GM12874 (cell line): ENCODE results near the gene ARHGAP26.

Experiments
- CTCF ChIP-seq: IDR thresholded peaks from 2 replicates; pipeline ENCODE4 v1.5.1; 2011; ENCODE audit warnings: low read depth, mild to moderate bottlenecking, control low read depth, low read length, moderate library complexity; ENCODE audit not compliant: insufficient read depth

The ARHGAP26 gene

DNA sequence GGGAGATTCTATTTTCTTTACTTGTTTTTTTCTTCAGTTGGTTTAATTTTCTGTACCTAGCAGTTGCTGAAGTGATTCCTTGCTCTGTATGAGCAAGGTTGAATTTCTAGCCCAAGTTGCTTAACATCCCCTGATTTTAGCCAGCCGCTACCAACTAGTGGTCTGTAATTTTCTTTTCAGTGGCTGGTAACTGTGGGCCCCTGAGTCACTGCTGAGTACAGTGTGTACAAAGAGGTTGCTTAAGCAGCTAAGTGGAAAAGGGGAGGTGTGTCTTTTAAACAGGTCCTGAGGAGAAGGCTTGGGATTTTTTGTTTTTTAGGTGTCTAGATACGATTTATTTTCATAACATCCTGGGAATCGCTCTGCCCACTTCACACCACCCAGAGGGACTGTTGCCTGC, 378.6 kb downstream of the ARHGAP26 start:
- TF ChIP-seq CTCF = no peak

GRCh38 chr5:143149759-143150158, 379.6 kb downstream of the ARHGAP26 start:
- no peak for TF ChIP-seq CTCF

- TF ChIP-seq CTCF = no peak
These were observed 381.0 kb downstream of the ARHGAP26 start for GRCh38 chr5:143151056-143151700.

DNA sequence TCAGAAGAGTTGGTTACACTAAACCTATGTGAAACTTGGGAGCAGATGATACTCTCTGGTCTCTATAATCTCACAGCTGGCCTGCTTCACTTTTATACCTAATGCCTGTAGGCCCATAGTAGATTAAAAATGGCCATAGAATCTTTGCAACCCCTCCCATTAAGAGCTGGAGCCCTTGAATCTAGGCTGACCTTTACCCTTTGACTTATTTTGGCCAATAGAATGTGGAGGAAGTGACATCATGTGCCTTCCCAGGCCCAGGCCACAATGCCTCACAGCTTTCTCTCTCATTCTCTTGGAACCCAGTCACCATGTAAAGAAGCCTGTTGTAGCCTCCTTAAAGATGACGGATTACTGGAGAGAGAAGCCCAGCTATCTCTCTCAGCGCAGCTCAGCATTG, 382.3 kb downstream of the ARHGAP26 start:
- no peak for TF ChIP-seq CTCF

GRCh38 chr5:143153332-143154119, 383.3 kb downstream of the ARHGAP26 start:
- TF ChIP-seq CTCF = no peak

DNA sequence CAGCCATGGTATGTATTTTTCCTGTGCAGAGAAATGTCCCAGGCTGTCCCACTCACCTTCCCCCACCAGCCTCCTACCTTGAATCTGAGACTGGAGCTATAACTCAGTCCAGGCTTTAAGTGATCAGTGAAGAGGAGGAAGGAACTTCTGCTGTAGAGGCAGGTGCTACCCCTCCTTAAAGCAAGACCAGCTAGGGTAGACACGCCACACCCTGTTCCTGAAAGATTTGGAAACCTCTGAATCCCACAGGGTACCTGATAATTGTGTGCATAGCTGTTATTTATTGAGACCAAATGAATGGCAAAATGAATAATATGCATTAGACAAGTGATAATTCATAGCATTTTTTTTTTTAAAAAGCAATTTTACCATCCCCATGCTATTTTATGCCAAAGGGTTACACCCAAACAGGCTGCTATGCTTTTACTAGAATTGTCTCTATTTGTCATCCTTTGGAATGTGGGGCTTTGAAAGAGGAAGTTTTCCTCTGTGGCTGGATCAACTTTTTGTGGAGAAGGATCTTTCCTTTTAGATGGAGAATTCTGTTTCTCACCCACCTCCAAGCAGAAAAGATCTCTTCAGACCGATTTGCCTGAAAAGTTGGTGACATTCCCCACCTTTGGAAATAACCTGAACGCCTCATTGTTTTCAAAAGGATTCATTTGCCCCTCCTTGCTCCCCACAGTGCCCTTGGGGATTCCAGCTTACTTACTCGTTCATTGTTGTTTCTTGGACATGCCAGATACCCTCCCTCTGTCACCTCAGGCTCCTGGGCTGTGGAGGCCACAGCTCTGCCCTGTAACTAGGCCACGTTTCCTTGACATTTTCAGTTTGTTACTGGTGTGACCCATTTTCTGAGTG, 384.6 kb downstream of the ARHGAP26 start:
- TF ChIP-seq CTCF = no peak

DNA sequence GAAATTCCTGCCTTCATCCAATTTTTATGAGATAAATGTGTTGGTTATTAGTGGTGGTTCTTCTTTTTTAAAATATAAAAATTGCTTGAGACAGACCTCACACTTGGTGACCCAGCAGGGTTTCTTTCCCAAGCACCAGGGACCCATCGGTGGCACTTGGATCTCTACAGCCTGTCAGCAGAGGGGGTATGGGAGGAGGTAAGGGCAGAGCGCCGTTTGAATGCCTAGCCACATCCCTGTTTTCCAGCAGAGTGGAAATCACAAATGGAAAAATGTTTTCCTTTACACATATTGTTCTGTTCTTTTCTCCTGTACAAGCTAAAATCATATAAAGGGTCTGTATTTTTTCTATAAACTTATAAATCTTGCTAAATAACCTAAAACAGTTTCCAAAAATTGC, 385.3 kb downstream of the ARHGAP26 start:
- TF ChIP-seq CTCF = no peak
